GM12874 (cell line): Measurements from ENCODE around the gene RAP1A.

Source experiments
- TF ChIP-seq, protein P1 (sequence below): IDR thresholded peaks from 2 replicates; pipeline ENCODE4 v1.5.1; 2011; ENCODE audit warnings: low read depth, mild to moderate bottlenecking, control low read depth, low read length, moderate library complexity; ENCODE audit not compliant: insufficient read depth

Gene RAP1A

DNA sequence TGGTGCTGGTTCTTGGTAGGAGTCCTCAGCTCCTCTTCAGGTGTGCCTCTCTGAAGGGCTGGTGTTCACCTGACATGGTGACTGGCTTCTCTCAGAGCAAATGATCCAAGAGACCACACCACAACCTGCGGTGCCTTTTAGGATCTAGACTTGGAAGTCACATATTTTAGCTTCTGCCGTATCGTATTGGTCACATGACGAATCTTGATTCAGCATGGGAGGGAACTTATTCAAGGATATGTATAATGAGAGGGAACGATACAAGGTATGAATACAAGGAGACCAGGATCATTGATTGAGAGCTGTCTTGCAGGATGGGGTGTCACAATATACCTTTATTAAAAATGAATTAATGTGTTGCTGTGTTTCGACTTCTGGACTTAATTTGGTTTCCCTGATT is 58.0 kb downstream of the RAP1A start:
- TF ChIP-seq, protein P1, sequence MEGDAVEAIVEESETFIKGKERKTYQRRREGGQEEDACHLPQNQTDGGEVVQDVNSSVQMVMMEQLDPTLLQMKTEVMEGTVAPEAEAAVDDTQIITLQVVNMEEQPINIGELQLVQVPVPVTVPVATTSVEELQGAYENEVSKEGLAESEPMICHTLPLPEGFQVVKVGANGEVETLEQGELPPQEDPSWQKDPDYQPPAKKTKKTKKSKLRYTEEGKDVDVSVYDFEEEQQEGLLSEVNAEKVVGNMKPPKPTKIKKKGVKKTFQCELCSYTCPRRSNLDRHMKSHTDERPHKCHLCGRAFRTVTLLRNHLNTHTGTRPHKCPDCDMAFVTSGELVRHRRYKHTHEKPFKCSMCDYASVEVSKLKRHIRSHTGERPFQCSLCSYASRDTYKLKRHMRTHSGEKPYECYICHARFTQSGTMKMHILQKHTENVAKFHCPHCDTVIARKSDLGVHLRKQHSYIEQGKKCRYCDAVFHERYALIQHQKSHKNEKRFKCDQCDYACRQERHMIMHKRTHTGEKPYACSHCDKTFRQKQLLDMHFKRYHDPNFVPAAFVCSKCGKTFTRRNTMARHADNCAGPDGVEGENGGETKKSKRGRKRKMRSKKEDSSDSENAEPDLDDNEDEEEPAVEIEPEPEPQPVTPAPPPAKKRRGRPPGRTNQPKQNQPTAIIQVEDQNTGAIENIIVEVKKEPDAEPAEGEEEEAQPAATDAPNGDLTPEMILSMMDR: no peak

DNA sequence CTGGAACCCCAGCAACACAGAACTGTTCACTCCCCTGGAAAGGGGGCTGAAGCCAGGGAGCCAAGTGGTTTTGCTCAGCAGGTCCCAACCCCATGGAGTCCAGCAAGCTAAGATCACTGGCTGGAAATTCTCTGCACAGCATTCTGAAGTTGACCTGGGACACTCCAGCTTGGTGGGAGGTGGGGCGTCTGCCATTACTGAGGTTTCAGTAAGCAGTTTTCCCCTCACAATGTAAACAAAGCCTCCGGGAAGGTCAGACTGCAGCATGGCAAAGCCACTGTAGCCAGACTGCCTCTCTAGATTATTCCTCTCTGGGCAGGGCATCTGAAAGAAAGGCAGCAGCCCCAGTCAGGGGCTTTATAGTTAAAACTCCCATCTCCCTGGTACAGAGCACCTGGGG is 60.0 kb downstream of the RAP1A start:
- TF ChIP-seq, protein P1: no peak

DNA sequence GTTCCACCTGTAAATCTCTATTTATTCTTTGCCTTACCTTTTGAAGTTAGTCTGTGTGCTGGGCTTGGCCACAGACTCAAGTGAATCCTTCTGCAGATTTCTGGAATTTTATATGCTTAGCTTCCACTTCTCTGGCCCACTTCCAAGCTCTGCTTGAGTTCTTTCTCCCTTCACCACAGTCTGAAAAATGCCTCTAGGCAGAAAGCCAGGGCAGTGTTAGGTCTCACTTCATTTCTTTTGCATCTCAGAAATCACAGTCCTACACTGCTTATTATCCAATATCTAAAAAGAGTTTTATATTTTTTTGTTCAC is 70.7 kb downstream of the RAP1A start:
- TF ChIP-seq, protein P1: no peak

- TF ChIP-seq, protein P1: no peak
These were observed 72.3 kb downstream of the RAP1A start for GRCh38 chr1:111691886-111692285.

DNA sequence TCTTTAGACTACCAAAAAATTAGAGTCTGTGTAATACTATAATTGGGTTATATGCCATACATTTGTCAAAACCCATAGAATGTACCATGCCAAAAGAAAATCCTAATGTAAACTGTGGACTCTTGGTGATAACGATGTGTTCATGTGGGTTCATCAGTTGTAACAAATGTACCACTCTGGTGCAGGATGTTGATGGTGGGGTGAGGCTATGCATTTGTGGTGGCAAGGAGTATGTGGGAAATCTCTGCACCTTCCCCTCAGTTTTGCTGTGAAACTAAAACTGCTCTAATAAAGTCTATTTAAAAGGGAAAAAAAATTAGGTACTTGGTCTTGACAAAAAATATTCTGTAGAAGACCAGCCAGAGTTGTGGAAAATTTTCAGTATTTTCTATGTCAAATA is 76.2 kb downstream of the RAP1A start:
- TF ChIP-seq, protein P1: no peak

GRCh38 chr1:111696330-111696729 is 76.7 kb downstream of the RAP1A start:
- TF ChIP-seq, protein P1: no peak

DNA sequence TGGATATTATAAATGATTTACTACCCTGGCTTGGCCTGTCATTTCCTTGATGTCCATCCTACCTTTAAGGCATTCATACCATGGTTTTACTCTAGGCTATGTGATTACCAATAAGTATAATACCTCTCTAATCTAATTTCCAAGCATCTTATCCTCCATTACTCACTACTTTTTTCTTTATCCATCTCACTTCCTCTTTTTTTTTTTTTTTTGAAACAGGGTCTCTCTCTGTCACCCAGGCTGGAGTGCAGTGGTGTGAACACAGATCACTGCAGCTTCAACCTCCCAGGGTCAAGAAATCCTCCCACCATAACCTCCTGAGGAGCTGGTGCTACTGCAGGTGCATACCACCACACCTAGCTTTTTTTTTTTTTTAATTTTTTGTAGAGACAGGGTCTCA is 79.7 kb downstream of the RAP1A start:
- TF ChIP-seq, protein P1: no peak

DNA sequence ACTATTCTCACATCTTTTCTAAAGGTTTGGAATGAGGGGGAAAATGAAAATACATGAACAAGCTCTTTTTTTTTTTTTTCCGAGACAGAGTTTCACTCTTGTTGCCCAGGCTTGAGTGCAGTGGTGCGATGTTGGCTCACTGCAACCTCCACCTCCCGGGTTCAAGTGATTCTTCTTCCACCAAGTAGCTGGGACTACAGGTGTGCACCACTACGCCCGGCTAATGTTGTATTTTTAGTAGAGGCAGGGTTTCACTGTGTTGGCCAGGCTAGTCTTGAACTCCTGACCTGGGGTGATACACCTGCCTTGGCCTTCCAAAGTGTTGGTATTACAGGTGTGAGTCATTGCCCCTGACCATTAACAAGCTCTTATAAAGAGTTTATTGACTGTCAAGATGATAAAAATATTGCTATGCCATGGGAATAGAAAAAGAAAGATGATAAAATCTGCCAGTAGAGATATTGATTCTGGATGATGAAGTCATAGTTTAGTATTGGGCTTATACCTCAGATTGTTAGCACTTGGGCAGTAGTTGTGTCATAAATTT is 83.0 kb downstream of the RAP1A start:
- TF ChIP-seq, protein P1: no peak
